GM10266 (cell line): ENCODE data around the gene RGS7.

Source experiments
- DNase-seq: peaks from one replicate; pipeline ENCODE4 v3.0.0; 2012; ENCODE audit errors: extremely low spot score
- CTCF ChIP-seq: IDR thresholded peaks from 2 replicates; pipeline ENCODE4 v1.5.1; 2012; ENCODE audit warnings: mild to moderate bottlenecking, low read depth; ENCODE audit not compliant: control insufficient read depth, insufficient read depth; ENCODE audit errors: missing control alignments

Gene RGS7

GRCh38 chr1:241332037-241332409 is 25.0 kb downstream of the RGS7 start:
- no peak for TF ChIP-seq CTCF
- DNase-seq = no peak

GRCh38 chr1:241331328-241332036 is 25.5 kb downstream of the RGS7 start:
- no peak for DNase-seq
- TF ChIP-seq CTCF = no peak

- no peak for TF ChIP-seq CTCF
- no peak for DNase-seq
Observed at GRCh38 chr1:241330619-241331327, 26.2 kb downstream of the RGS7 start.

- no peak for DNase-seq
- no peak for TF ChIP-seq CTCF
Observed at GRCh38 chr1:241325456-241325855, 31.5 kb downstream of the RGS7 start.

GRCh38 chr1:241323514-241324195 is 33.4 kb downstream of the RGS7 start:
- DNase-seq = peak; percentile 13
- no peak for TF ChIP-seq CTCF

- no peak for DNase-seq
Observed at GRCh38 chr1:241317676-241318075, 39.3 kb downstream of the RGS7 start.

More at GRCh38 chr1:241317676-241318075, 39.3 kb downstream of the RGS7 start:
- TF ChIP-seq CTCF = no peak
